OCI-M2 (cell line): ENCODE data around the gene TLX1.

Experiments used
- DNase-seq: peaks from one replicate; lab custom pipeline; 2025; ENCODE audit not compliant: unreplicated experiment; lab: John Stamatoyannopoulos, UW

TLX1 gene

GRCh38 chr10:101111547-101111946, 19.6 kb upstream of the TLX1 start:
- no peak for DNase-seq

GRCh38 chr10:101112799-101113594, 18.1 kb upstream of the TLX1 start:
- DNase-seq = no peak

- no peak for DNase-seq
Measured at GRCh38 chr10:101113890-101114403, 17.2 kb upstream of the TLX1 start.

GRCh38 chr10:101114646-101115045, 16.5 kb upstream of the TLX1 start:
- DNase-seq = no peak

- DNase-seq = no peak
Measured at GRCh38 chr10:101116754-101117153, 14.3 kb upstream of the TLX1 start.

- no peak for DNase-seq
Measured at GRCh38 chr10:101118031-101118430, 13.1 kb upstream of the TLX1 start.

GRCh38 chr10:101120520-101120883, 10.6 kb upstream of the TLX1 start:
- DNase-seq = no peak

- no peak for DNase-seq
Measured at GRCh38 chr10:101120884-101121653, 10.0 kb upstream of the TLX1 start.

- DNase-seq = no peak
Measured at GRCh38 chr10:101121654-101122031, 9.5 kb upstream of the TLX1 start.

- no peak for DNase-seq
Measured at GRCh38 chr10:101122270-101123084, 8.6 kb upstream of the TLX1 start.

GRCh38 chr10:101123085-101123814, 7.8 kb upstream of the TLX1 start:
- no peak for DNase-seq

- no peak for DNase-seq
Measured at GRCh38 chr10:101123815-101124617, 7.1 kb upstream of the TLX1 start.

GRCh38 chr10:101124933-101125332, 6.2 kb upstream of the TLX1 start:
- DNase-seq = no peak

GRCh38 chr10:101126684-101127628, 4.1 kb upstream of the TLX1 start:
- DNase-seq = no peak

- no peak for DNase-seq
Measured at GRCh38 chr10:101130141-101130540, 959 bp upstream of the TLX1 start.

GRCh38 chr10:101131962-101132635, 999 bp downstream of the TLX1 start:
- no peak for DNase-seq

- DNase-seq = no peak
Measured at GRCh38 chr10:101132636-101133473, 1.8 kb downstream of the TLX1 start.
